HG03457 (cell line): Measurements from ENCODE around the gene INPP5A.
"Not testable (repeated sequence)": the region's sequence is repeated elsewhere in the genome, so short reads cannot be mapped to it uniquely, and the experiment has no call there.

Experiments used
- ATAC-seq: cut with Tn5 transposase; IDR thresholded peaks from one replicate; pipeline ENCODE4 v1.9.1; 2021; ENCODE audit warnings: moderate number of reproducible peaks; ENCODE audit not compliant: unreplicated experiment

Gene INPP5A, protein sequence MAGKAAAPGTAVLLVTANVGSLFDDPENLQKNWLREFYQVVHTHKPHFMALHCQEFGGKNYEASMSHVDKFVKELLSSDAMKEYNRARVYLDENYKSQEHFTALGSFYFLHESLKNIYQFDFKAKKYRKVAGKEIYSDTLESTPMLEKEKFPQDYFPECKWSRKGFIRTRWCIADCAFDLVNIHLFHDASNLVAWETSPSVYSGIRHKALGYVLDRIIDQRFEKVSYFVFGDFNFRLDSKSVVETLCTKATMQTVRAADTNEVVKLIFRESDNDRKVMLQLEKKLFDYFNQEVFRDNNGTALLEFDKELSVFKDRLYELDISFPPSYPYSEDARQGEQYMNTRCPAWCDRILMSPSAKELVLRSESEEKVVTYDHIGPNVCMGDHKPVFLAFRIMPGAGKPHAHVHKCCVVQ

DNA sequence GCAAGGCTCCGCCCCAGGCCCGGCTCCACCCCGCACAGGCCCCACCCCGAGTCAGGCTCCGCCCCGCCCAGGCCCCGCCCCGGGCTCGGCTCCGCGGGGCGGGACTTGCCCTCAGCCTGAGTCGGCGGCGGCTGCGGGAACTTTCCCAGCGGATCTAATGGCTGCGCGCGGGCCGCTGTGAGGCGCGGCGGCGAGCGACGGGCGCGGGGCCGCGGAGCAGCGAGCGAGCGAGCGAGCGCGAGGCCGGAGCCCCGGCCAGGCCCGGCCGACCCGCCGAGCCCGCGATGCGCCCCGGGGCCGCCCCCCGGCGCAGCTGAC is at the start of gene INPP5A:
Gene INPP5A (plus strand): TSS at position 104 of the 318 bp plus-strand sequence. CDS start 310 bp downstream, outside the sequence.
- no peak for ATAC-seq

DNA sequence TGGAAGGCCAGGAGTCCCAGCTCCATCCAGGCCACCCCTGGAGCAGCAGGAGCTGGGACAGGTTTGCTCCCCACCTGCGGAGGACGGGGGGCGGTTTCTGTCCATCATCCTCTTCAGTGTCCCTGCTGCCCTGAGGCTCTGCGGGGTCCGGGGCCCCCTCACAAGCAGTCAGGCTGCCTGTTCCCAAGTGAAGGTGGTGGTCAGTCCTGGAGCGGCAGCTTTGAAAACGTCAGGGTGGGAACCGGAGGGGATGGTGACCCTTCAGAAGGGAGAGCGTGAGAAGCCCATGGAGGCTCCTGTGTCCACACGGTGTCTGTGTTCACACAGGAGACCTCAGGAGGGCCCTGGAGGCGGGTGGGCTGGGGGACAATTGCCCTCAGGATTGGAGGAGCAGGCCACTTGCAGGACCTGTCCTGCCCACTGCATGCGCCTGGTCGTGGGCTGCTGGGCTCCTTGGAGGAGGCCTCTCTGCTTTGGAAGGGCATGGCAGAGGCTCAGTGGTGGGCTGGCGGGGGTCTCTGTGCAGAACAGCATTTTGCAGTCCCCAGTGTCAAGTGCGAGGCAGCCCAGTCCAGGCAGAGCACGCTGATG is 49.3 kb upstream of the INPP5A start:
- ATAC-seq, result no peak

DNA sequence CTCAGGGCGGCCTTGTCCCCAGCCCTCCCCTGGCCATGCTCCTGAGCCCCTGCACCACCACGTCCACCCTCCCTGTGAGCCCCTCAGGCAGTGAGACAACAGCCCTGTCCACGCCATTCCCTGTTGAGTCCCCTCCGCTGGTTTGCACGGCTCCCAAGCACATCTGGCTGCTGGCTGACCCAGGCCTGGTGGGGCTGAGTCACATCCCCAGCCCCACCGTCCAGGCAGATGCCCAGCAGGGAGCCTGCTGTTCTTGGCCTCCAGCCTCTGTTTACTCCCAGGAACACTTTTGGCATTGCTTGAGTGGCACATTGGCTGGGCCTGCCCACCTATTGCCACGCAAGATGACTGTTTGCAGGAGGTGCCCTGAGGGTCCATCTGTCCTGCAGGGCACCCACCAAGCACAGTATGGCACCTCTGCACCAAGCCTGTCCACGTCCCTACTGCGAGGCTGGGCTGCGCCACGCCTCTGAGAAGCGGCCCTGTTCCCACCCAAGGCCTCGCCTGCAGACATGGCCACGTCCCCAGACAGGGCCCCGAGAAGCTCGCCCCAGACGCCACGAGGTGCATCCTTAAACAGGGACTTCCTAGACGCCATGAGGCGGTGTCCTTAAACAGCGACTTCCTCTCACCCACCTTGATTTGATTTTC is 48.4 kb upstream of the INPP5A start:
- no peak for ATAC-seq

DNA sequence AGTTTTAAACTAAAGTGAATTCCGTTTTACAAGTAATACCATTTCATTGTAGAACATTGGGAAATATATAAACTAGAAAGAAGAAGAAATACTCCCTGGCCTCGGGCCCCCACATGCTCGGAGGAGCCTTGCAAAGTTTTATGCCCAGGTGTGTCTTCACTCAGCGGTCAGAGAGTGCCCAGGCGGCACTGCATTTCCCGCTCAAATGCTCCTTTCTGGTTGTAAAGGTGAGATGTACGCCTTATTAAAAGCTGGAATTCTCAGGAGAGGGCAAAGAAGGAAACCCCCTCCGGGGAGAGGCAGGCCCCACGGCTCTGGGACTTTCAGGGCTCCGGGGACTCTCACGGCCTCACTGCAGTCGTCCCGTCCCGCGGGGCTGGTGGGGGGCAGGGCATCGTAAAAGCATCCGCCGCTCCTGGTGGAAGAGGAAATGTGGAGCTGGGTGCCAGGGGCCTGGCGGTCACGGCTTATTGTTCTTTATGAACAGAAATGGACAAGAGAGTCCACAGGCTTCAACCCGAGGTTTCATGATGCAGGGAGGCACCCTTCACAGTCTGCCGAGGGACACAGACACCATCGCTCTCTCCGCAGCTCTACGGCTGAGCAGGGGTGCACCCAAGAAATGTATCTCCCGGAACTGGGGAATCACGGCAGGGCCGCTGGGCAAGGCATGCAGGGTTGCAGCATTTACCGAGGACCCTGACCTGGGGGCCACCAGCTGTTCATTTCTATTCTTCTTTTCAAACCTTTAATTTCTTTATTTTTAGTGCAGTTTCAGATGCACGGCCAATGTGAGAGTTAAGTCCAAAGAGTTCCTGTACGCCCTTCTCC is 47.7 kb upstream of the INPP5A start:
- ATAC-seq, result no peak

DNA sequence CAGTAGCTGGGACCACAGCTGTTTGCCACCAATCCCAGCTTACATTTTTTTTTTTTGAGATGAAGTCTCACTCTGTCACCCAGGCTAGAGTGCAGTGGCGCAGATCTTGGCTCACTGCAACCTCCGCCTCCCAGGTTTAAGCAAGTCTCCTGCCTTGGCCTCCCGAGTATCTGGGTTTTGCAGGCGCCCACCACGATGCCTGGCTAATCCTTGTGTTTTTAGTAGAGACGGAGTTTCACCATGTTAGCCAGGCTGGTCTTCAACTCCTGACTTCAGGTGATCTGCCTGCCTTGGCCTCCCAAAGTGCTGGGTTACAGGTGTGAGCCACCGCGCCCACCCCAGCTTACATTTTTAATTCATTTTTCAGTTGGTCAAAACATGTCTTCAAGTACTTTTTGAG is 46.1 kb upstream of the INPP5A start:
- not testable (repeated sequence) for ATAC-seq

DNA sequence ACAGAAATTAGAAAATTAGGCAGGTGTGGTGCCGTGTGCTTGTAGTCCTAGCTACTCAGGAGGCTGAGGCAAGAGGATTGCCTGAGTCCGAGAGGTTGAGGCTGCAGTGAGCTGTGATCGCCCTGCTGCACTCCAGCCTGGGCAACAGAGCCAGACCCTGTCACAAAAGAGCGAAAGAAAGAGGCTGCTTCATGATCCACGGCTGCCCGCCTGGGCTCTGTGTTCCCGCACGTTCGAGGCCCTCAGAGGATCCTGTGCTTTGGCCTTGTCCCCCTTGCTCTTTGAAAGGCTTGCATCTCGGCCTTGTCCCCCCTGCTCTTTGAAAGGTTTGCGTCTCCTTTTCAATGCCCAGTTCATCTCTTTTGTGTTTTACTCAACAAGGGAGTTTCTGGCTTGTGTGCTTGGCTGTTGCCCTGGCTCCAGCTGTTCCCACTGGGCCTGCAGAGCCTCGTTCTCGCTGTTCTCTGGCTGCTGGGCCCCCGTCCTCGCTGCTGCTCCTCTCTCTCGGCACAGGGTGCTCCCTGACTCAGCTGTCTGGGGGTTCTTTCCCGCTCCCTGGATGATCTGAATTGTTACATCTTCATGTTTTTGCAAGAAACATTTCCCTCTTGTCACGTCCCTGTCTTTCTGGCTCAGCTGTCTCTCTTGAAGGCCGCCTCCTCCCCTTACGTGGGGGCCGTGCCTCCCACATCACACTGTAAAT is 45.1 kb upstream of the INPP5A start:
- ATAC-seq, result no peak

DNA sequence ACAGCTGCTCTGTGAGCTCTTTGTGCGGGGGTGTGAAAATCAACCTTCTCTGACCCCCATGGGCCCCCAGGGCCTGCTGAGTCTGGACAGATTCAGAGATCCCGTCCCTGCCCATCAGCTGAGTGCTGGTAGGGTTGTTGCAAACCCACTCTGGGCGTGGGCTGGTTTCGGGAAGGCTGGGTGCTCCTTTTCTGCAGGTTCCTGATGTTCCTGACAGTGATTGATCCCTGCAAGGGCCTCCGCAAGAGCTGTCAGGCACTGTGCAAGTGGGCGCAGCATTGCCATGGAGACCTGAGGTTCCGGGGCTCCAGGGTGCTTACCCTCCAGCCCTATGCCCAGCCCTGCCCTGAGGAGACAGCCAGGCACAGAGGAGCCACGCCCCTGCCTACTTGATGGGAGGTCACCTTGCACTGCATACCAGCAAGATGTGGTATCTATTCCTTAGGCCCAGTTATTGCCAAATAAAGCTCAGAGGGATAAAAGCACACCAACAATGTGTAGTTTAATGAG is 44.3 kb upstream of the INPP5A start:
- no peak for ATAC-seq

DNA sequence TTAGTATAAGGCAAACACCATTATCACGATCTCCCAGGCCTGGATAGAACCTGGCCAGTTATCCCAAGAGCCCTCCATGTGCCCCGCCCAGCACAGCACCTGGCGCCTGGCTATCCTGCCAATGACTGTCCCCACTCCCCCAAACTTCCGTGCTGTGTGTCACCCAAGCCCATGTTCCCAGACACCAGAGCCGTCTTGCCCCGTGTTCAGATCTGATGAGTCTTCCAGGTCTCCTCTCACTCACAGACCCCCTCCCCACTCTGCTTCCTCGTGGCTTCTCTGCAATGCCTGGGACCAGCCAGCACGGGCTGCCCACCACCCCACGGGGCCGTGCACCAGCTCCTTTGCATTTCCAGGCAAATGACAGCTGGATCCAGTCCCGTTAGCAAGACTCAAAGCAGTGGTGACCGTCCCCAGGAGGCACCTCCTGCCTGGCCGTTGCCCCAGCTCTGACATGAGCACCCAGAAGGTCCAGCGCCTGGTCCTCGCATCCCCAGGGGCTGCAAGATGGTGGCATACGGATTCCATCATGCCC is 43.8 kb upstream of the INPP5A start:
- no peak for ATAC-seq

DNA sequence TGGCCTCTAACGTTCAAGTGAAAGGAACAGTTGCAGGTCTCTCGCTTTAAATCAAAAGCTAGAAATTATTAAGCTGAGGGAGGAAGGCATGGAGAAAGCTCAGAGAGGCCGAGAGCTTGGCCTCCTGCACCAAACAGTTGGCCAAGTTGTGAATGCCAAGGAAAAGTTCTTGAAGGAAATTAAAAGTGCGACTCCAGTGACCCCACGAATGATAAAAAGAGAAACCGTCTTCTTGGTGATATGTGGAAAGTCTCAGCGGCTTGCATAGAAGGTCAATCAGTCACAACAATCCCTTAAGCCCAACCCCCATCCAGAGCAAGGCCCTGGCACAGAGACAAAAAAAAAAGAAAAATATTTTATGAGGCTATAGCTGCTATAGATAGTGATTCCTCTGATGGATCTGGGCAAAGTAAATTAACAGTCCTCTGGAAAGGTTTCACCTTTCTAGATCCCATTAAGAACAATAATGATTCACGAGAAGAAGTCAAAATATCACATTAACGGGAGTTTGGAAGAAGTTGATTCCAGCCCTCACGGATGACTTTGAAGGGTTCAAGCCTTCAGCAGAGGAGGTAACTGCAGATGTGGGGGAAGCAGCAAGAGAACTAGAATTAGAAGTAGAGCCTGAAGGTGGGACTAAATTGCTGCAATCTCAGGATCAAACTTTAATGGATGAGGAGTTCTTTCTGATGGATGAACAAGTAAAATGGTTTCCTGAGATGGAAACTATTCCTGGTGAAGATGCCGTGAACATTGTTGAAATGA is 42.5 kb upstream of the INPP5A start:
- ATAC-seq, result no peak

DNA sequence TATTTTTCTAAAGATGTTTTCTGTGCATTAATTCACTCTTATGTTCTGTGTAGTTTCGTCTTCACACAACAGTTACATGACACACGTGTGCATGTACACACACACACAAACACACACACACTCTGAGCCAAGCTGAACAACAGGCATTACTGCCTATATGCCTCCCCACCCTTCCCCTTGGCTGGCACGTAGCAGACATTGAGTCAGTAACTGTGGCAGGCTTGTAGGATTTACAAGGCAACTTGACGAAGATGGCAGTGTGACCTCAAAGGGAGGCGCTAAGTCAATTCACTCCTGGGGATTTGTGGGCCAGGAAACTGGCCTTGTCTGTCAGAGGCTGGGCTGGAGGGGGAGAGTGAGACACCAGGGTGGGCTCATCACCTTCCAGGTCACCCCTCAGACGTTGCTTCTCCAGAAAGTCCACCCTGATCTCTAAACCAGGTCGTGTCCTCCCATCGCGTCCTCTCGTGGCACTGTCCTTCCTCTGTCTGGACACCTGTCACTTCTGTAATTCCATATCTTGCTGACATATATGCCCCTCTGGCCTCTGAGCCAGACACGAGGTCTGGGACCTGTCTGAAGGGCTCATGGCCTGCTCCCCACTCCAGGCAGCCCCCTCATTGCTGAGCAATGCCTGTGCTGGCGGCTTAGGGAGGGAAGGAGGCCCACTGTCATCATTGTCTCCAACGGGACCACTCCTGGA is 41.1 kb upstream of the INPP5A start:
- ATAC-seq, result no peak

DNA sequence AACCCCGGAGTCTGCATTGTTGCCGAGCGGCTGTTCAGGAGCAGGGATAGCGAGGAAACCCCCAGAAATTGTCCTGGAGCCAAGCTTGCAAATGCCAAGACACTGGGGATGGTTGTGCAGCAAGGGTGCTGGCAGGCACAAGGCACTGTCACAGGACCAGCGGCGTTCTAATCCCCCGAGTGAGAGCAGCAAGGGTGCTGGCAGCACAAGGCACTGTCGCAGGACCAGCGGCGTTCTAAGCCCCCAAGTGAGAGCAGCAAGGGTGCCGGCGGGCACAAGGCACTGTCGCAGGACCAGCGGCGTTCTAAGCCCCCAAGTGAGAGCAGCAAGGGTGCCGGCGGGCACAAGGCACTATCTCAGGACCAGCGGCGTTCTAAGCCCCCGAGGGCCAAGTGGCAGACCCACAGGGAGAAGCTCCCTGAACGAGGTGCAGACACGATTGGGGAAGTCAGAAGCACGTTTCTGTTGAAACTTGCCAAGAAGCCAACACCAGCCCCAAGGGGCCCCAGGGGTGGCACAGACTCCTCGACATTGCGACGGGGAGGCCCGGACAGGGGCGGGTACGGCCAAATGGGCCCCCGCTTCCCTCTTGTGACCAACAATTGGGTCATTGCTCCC is 40.4 kb upstream of the INPP5A start:
- ATAC-seq, result no peak

DNA sequence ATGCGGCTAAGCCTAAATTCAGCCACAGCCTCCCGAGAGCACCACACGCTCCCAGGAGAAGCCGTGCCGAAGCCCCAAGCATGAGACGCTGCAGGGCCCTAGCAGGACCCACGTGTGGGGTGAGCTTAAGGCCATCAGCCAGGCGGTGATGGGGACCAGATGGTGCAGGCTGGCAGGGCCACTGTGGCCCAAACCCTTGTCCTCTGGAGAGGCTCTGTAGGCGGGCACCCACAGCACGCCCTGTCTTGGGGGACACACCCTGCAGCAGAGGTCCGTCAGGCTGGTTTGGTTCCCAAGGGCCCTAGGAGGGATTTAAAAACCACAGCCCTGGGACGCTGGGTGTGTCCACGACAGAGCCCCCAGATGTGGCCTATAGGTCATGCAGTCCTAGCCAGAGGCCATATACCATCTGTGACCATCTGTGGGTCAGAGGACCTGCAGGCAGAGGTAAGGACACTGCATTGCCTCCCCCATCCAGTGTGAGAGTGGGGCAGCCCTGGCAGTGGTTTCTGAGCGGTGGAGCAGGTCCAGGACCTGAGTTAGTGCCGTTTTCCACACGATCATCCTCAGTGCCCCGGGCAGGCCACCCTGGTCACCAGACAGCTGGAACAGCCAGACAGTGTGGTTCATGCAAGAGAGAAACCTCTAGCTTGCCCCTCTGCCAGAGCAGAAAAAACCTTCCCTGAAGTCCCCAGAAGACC is 39.6 kb upstream of the INPP5A start:
- no peak for ATAC-seq

DNA sequence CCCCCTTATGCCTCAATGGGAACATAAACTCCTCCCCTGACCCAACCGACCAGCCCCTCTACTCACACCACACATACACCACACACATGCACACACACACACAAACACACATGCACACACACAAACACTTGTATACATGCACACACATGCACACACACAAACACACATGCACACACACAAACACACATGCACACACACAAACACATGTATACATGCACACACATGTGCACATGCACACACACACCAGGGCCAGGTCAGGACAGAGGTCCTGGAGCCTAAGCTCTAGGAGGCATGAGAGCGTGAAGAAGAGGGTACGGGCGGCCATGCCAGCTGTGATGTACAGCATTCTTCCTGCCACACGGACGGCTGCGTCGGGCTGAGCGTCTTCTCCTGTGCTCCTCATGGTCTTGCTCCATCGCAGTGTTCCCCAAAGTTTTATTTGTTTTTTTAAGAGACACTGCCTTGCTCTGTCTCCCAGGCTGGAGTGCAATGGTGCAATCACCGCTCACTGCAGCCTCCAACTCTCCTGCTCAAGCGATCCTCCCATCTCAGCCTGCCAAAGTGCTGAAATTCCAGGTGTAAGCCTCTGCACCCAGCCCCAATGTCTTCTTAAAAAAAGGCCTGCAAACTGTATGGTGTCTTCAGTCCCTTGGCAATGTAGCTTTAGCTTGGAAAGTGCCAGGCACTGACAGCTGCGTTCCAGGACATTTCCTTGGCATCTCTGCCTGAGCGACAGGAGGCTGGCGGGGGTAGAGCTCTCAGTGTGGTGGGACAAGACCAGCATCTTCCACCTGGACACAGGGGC is 38.8 kb upstream of the INPP5A start:
- ATAC-seq, result no peak

DNA sequence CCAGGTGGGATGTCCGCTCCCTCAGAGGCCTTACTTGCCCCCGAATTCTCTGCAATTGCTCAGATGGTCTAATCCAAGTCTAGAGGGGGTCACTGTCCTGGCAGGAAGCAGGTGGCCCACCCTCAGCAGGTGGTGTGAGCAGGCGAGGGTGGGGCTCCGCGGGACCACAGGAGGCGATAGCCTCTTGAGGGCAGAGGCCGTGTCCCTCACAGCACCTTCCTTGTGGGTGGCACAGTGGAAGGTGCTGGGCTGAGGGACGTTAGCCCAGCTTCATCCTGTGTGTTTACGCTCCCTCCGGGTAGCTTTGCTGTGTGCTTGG is 38.3 kb upstream of the INPP5A start:
- no peak for ATAC-seq

DNA sequence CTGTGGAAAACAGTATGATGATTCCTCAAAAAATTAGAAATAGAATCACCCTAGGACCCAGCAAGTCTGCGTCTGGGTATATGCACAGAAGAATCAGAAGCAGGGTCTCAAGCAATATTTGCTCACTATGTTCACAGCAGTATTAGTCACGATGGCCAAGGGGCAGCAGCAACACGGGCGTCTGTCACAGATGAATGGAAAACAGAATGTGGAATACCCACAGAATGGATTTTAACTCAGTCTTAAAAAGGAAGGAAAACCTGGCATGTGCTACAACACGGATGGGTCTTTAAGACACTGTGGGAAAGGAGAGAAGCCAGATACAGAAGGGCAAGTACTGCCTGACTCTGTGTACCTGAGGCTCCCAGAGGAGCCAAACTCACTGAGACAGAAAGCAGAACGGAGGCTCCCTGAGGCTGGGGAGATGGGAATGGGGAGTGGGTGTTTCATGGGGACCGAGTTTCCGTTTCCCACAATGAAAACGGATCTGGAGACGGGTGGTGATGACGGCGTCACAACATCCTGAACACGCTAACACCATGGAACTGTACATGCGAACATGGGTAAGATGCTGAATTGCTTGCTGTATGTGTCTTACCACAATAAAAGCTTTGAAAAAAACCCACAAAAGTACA is 36.7 kb upstream of the INPP5A start:
- no peak for ATAC-seq

DNA sequence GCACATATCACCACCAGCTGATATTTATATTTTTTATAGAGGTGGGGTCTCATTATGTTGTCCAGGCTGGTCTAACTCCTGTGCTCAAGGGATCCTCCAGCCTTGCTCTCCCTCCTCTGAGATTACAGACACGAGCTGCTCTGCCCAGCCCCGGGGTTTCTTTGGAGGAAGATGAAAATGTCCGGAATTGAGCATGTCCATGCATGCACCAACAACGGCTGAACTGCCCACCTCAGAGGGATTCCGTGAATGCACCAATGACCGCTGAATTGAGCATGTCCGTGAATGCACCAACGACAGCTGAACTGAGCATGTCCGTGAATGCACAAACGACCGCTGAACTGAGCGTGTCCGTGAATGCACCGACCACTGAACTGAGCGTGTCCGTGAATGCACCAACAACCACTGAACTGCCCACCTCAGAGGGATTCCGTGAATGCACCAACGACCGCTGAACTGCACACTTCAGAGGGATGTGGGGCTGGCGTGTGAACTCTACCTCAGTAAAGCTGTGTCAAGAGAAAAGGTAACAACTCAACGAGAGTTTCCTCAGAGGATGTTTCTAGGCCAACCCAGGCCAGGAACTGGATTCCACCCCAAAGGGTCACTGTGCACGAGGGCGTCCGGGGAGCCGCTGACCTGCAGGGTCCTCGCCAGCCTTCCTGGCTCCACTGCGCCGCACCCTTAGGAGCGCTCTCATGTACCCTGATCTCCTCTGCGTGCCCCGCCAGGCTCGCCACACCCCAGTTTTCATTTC is 34.9 kb upstream of the INPP5A start:
- no peak for ATAC-seq
